GM21390 (cell line): Measurements from ENCODE around the gene AGER.
A peak's percentile ranks its signal among the peaks of the same experiment; 100 is the strongest.
"Not testable (repeated sequence)": the region's sequence is repeated elsewhere in the genome, so short reads cannot be mapped to it uniquely, and the experiment has no call there.

ENCODE experiments used
- ATAC-seq: cut with Tn5 transposase; IDR thresholded peaks from one replicate; pipeline ENCODE4 v1.9.1; 2021; ENCODE audit not compliant: unreplicated experiment

AGER gene

GRCh38 chr6:32200711-32201475 is 16.8 kb upstream of the AGER start:
- no peak for ATAC-seq

- no peak for ATAC-seq
These were observed 14.8 kb upstream of the AGER start for GRCh38 chr6:32198866-32199265.

- no peak for ATAC-seq
These were observed 14.3 kb upstream of the AGER start for GRCh38 chr6:32198345-32198696.

GRCh38 chr6:32196682-32197616 is 12.9 kb upstream of the AGER start:
- ATAC-seq: no peak

GRCh38 chr6:32195902-32196681 is 12.0 kb upstream of the AGER start:
- peak; percentile 81 for ATAC-seq

DNA sequence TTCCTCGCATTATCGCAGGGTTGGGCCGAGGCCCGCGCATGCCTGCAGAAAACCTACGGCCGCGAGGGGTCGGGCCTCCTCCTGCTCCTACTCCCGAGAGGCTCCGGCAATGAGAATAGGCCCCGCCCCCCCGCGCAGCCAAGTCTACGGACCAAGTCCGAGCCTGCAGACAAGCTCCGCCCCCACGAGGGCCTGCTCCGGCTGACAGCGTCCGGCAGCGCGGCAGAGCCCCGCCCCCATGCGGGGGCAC is 11.5 kb upstream of the AGER start:
- peak; percentile 63 for ATAC-seq

GRCh38 chr6:32194825-32195651 is 11.0 kb upstream of the AGER start:
- no peak for ATAC-seq

DNA sequence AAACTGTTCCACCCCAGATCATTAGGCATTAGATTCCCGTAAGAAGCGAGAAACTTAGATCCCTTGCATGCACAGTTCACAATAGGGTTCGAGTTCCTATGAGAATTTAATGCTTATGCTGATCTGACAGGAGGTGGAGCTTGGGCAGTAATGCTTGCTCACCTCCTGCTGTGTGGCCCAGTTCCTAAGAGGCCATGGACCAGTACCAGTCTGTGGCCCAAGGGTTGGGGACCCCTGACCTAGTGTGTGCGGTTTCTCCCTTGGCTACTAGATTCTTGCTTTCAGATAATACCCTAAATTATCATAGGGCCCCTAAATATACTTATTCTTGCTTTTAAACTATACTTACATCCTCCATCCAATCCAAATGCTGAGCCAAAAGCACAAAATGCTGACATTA is 10.3 kb upstream of the AGER start:
- no peak for ATAC-seq

GRCh38 chr6:32193096-32193495 is 9.0 kb upstream of the AGER start:
- not testable (repeated sequence) for ATAC-seq

DNA sequence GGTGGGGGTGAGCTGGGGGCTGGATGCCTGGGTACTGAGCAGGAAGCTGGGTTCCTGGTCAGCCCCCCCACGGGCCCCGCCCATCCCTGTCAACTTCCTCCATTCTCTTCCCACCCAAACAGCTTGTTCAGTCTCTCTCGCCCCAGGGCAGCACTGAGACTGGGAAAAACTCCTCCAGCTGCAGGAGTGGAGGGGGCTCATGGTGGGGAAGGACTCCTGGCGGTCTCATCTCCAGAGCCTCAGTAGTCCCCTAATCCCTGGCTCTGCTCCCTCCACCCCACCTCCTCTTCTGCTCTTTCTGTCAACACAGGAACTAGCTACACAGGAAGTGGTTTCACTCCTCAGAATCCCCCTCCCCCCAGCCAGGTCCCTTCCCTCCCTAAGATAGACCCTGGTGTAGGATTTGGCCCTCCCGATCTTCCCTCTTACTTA is 8.6 kb upstream of the AGER start, which contains the start of gene GPSM3:
GPSM3 (minus strand) TSS at position 36 of the 432 bp plus-strand sequence. CDS start 130 bp downstream, outside the sequence.
- ATAC-seq: no peak

DNA sequence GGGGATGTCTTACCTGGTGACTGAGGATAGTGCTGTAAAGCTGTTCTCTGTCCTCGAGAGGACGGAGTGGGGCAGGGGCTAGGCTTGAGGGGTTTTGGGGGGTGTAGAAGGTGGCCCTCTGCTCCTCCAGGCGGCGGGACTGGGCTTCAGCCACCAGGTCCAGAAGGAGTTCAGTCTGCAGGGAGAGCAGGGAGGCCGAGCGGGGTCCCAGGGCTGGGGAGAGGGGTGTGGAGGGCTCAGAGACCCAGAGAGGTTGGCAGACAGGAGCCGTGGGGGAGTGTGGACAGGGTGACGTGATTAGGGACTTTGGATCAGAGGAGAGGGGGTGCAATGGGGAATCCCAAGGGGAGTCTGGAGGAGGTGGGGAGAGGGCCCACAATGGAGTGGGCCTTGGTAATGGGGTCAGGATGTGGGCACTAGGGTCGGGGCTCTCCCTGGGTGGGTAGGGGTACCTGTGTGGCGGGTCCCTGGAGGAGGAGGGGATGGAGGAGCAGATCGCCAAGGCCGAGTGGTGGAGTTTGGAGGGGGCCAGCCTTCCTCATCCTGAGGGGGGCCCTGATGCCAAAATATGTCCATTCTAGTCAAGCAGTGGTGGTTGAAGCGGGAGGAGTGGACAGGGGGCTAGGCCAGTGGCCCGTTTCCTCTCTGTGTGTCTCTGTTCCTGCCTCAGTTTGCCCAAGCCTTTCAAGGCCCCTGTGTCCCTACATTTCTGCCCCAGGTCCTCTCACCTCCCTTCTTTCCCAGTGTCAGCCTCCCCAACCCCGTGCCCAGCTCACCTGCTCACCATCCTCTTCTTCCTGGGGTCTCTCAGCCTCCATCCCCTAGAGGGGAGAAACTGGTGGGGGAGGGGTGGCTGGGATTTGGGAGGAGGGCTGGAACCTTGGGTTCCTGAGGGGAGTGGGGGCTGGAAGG is 7.9 kb upstream of the AGER start:
- ATAC-seq: no peak

GRCh38 chr6:32190911-32191677 is 7.0 kb upstream of the AGER start:
- no peak for ATAC-seq

GRCh38 chr6:32190054-32190851 is 6.2 kb upstream of the AGER start, which contains the start of gene PBX2:
Gene PBX2, minus strand, starts transcription at chr6:32190202. Its CDS starts 287 bp downstream, at chr6:32189915.
- ATAC-seq: peak; percentile 53

DNA sequence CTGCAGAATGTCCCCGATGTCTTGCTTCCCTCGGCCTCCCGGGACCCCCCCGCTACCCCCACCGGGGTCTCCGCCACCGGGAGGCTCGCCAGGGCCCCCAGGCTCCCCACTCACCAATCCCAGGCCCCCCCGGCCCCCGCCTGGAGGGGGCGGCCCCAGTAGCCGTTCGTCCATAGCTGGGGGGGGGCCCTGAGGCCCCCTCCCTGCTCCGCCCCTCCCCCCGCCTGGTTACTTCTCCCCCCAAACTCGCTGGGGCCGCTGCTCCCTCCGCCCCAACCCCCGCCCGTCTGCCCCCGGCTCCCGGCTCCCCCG is 5.6 kb upstream of the AGER start:
- ATAC-seq: no peak

DNA sequence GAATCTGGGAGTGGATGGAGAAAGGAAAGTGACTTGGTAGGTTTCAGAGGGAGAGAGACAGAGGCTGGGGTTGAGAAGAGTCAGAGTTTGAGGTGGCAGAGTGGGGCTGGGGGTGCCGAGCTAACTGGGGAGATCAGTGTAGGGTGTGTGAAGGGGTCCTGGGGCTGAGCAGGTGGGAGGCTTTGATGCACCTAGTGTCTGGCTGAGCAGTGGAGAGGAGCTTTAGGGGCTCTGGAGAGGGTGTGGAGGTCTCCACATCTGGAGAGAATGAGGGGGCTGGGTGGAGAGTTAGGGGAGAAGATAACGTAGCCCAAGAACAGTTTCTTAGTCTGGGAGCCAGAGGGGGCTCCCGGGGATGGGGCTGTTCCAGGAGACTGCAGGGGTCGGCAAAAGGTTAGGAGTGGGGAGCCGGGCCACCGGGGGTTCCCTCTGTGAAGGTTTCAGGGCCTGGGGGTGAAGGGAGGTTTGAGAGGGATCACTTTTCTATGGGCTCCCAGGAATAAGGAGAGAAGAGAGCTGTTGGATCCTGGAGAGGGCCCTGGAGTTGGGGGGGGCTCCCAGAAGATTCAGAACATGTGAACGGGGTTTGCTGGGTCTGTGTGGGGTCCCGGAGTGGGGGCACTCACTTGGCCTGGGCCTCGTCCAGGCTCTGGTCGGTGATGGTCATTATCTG is 5.2 kb upstream of the AGER start:
- no peak for ATAC-seq

GRCh38 chr6:32188381-32189068 is 4.5 kb upstream of the AGER start:
- ATAC-seq: no peak
